ENCODE results near the gene DYNC2I2.
"Not testable (repeated sequence)": the region's sequence is repeated elsewhere in the genome, so short reads cannot be mapped to it uniquely, and the experiment has no call there.

DYNC2I2 gene

GRCh38 chr9:128611600-128612394, 44.9 kb downstream of the DYNC2I2 start:
- DNase-seq = no peak

DNA sequence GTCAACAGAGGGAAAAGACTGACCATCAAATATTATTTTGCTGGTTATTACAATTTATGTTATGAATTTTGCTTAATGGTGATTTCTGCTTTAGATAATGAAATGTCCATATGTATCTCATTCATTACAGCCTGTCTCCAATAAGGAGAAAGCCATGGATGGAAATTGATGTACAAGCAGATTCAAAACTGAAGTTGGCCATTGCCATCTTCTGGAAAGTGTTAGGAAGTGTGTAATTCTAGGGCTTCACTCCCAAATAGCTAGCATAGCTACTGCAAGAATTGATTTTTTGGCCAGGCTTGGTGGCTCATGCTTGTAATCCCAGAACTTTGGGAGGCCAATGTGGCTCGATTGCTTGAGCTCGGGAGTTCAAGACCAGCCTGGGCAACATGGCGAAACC, 45.8 kb downstream of the DYNC2I2 start:
- DNase-seq = no peak

DNA sequence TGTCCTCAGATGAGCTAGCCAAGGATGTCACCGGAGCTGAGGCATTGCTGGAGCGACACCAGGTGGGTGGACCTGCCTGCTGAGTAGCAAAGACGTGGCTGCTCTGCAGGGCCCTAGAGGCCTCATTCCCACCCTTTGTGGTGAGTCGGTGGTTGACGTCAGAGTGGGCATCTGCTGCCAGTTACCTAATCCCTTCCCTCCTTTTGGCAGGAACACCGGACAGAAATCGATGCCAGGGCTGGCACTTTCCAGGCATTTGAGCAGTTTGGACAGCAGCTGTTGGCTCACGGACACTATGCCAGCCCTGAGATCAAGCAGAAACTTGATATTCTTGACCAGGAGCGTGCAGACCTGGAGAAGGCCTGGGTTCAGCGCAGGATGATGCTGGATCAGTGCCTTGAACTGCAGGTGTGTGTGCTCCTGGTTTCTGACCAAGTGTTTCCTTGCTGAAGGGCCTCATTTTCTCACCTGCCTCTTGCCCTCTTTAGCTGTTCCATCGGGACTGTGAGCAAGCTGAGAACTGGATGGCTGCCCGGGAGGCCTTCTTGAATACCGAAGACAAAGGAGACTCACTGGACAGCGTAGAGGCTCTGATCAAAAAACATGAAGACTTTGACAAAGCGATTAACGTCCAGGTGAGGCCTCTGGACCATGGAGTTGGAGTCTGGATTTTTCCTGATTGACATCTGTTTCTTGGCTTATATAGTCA, 48.9 kb downstream of the DYNC2I2 start:
- DNase-seq = no peak

GRCh38 chr9:128603697-128604096, 53.0 kb downstream of the DYNC2I2 start:
- no peak for DNase-seq

DNA sequence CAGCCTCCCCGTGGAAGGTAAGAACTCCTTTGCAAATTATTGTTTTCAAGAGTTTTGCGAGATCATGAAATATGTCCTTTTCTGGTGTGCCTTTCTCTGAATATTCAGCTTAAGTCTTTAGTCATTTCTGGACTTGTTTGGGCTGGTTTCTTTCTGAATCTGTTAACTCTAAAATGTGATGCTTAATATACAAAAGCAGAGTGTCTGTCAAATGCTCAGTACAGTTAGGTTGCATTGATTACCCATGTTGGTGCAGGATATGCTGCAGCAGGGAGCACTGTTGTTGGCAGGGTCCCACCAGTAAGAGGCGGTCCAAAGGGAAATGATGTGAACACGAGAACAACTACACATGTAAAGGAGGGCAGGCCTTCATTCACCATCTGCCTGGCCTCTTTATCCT, 56.5 kb downstream of the DYNC2I2 start:
- DNase-seq = no peak

DNA sequence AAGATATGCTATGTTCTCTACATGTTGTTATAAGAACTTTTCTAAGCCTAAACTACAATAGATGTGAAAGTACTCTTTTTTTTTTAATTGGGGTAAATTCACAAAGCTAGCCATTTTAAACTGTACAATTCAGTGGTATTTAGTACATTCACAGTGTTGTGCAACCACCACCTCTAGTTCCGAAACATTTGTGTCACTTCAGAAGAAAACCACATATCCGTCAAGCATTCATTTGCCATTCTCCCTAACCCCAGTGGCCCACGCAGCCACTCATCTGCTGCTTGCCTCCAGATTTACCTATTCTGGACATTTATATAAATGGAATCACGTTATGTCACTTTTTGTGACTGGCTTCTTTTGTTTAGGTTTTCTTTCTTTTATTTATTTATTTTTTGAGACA, 61.2 kb downstream of the DYNC2I2 start:
- DNase-seq = no peak

DNA sequence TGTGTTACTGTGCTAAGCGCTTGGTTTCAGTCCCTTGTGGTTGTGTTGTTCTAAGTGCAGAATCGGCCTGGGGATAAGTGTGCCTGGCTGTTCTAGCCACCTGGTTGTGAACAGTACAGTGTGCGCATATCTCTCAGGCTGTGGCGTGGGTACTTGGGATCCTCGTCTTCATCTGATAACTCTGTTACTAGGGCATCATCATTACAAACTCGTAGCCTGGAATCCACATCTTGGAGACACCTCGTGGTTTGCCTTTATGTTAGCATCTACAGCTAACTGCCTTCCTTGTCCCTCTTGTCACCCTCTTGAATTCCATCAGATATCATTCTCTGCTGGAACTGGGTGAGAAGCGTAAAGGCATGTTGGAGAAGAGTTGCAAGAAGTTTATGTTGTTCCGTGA, 62.8 kb downstream of the DYNC2I2 start:
- DNase-seq = no peak

DNA sequence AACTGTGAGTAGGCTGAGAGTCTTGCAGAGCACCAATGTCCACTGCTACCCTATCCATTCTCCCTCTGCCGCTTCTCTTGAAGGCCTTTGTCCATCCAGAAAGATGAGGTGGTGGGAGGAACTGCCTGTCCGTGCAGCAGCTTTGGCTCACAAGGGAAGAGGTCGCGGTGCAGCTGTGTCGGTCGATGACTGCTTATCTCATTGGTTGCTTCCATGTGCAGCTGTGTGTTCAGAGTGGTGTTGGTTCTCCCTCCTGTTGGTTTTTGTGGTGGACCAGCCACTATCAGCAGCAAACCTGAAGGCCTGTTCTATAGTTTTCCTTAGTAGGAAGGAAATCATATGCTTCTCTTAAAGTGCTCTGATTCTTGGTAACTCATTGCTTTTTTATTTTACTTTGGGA, 63.6 kb downstream of the DYNC2I2 start:
- DNase-seq = no peak

- DNase-seq = no peak
These were observed 67.9 kb downstream of the DYNC2I2 start for GRCh38 chr9:128588581-128589233.

DNA sequence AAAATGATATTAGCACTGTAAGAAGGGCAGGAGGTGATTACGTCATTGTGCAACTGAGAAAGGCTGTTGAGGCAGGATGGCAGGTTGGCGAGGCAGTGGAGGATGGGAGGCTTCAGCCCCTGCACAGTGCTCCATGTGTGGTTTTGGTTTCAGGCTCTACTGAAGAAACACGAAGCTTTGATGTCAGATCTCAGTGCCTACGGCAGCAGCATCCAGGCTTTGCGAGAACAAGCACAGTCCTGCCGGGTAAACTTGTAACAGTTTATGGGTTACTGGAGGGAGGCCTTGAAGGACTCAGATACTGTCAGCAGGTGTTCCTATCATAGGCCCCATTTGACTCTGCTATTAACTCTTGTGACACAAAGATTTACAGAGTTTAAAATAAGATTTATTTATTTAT, 69.2 kb downstream of the DYNC2I2 start:
- peak; percentile 61 for DNase-seq

DNA sequence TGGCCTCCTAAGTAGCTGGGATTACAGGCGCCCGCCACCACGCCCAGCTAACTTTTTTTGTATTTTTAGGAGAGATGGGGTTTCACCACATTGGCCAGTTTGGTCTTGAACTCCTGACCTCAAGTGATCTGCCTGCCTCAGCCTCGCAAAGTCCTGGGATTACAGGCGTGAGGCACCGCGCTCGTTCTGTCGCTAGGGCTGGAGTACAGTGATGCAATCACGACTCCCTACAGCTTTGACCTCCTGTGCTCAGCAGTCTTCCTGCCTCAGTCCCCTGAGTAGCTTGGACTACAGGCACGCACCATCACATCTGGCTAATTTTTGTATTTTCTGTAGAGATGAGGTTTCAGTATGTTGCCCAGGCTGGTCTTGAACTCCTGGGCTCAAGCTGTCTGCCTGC, 69.7 kb downstream of the DYNC2I2 start:
- DNase-seq = not testable (repeated sequence)

DNA sequence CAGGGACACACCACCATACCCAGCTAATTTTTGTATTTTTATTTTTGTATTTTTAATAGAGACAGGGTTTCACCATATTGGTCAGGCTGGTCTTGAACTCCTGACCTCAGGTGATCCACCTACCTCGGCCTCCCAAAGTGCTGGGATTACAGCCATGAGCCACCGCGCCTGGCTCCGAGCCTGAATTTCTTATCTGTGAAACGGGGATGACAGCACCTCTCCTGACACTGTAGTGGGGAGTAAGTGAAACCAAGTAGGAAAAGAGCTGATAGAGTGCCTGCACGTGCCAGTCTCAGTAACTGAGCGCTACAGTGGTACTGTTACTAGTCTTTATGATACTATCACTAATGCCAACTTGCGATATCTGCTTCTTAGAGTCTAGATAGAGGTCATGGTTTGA, 71.5 kb downstream of the DYNC2I2 start:
- DNase-seq = not testable (repeated sequence)

Measured in activated naive CD4-positive, alpha-beta T cell treated with anti-CD3 and anti-CD28 coated beads, Interleukin-2, amount 50 U/mL, for 16 hours (primary cell).